Panc1 (cell line): ENCODE data around the gene ASB1. TPM values are rescaled to one million over a fixed set of nuclear protein-coding genes. Genes with fewer than 3 reads are reported as not detected.

Experiments
- ATAC-seq: fragments of 200-7000 bp; cut with Tn5 transposase; 2 replicates; pipeline ENCODE4 v1.9.1; 2020; ENCODE audit warnings: mild to moderate bottlenecking, moderate library complexity
- BruUV-seq: library from RNA; stranded (reverse); fragments of 400-500 nt; replicated peaks from 2 replicates; lab custom pipeline; 2021; lab: Mats Ljungman, UMichigan
- CTCF ChIA-PET: fragments of 300-600 bp; sonication (Branson Sonifier 250); formaldehyde crosslinking; loops from one replicate; lab custom pipeline; 2022; ENCODE audit warnings: antibody characterized with exemption; lab: Charles Lee
- POLR2A ChIA-PET: fragments of 300-600 bp; sonication (Branson Sonifier 250); formaldehyde crosslinking; loops from one replicate; lab custom pipeline; 2022; ENCODE audit warnings: antibody characterized with exemption; lab: Charles Lee
- DNase-seq: peaks from one replicate; pipeline ENCODE4 v3.0.0-alpha.2; 2010; ENCODE audit warnings: low read depth, low spot score
- H3K27ac ChIP-seq: 2 replicates; pipeline ENCODE4 v1.5.1; 2011; ENCODE audit warnings: mild to moderate bottlenecking, low read length, inconsistent platforms
- H3K27me3 ChIP-seq: fragments of 200-500 bp; sonication (Bioruptor generic); 2 replicates; pipeline ENCODE4 v1.6.0; 2014; ENCODE audit warnings: low read length, inconsistent platforms; ENCODE audit not compliant: control insufficient read depth, insufficient read depth
- H3K36me3 ChIP-seq: fragments of 200-500 bp; sonication (Bioruptor generic); 2 replicates; pipeline ENCODE4 v1.5.1; 2014; ENCODE audit warnings: inconsistent platforms, mild to moderate bottlenecking, low read length, moderate library complexity; ENCODE audit not compliant: control insufficient read depth, insufficient read depth
- H3K4me1 ChIP-seq: 2 replicates; pipeline ENCODE4 v1.5.1; 2011; ENCODE audit warnings: inconsistent platforms, mild to moderate bottlenecking, low read length, moderate library complexity; ENCODE audit not compliant: control insufficient read depth, insufficient read depth
- H3K4me3 ChIP-seq, 2 experiments: 2 replicates each; pipeline ENCODE4 v1.5.1; 2011 to 2012; ENCODE audit warnings: low read depth in 2 of 2, low read length in 2 of 2, mild to moderate bottlenecking in 2 of 2, inconsistent platforms in 1 of 2, moderate library complexity in 1 of 2
- H3K9me3 ChIP-seq: fragments of 200-500 bp; sonication (Bioruptor generic); 2 replicates; pipeline ENCODE4 v1.5.1; 2014; ENCODE audit warnings: low read depth, mild to moderate bottlenecking, inconsistent platforms, low read length, moderate library complexity; ENCODE audit not compliant: control insufficient read depth, insufficient read depth
- POLR2AphosphoS5 ChIP-seq: IDR thresholded peaks from 2 replicates; pipeline ENCODE4 v1.6.1; 2012; ENCODE audit warnings: mild to moderate bottlenecking, low read depth, low read length, moderate library complexity
- SIN3A ChIP-seq: IDR thresholded peaks from 2 replicates; pipeline ENCODE4 v1.6.1; 2012; ENCODE audit warnings: low read depth, mild to moderate bottlenecking, low read length, moderate library complexity, borderline replicate concordance; ENCODE audit not compliant: insufficient read depth
- TCF7L2 ChIP-seq: IDR thresholded peaks from 2 replicates; pipeline ENCODE4 v1.6.1; 2011; ENCODE audit warnings: mild to moderate bottlenecking, low read depth, low read length, inconsistent platforms
- in situ Hi-C: cut with HindIII; loops from 2 replicates; pipeline ENCODE4 v1.10.0; 2016; ENCODE audit warnings: low sequenced_read_pairs, low pct_unique_long_range_greater_than_20kb
- intact Hi-C: fragments of 100-400 bp; cut with micrococcal nuclease; formaldehyde crosslinking; loops from one replicate; pipeline ENCODE4 v1.10.0; 2022; ENCODE audit not compliant: unreplicated experiment
- total RNA-seq: library from RNA; stranded (reverse); gene quantifications from one replicate; pipeline ENCODE4 v1.2.1, GENCODE V29; 2021; ENCODE audit not compliant: unreplicated experiment
- TF ChIP-seq, protein P1 (sequence below): fragments of 450-650 bp; IDR thresholded peaks from 2 replicates; pipeline ENCODE4 v1.5.1; 2017; ENCODE audit warnings: mild to moderate bottlenecking
- TF ChIP-seq, protein P2 (sequence below), 2 experiments: IDR thresholded peaks; 2 replicates each; pipeline ENCODE4 v1.6.1; 2011 to 2012; ENCODE audit warnings: low read depth in 2 of 2, control low read depth in 1 of 2, low read length in 1 of 2, mild to moderate bottlenecking in 1 of 2, moderate library complexity in 1 of 2; ENCODE audit not compliant: insufficient read depth in 1 of 2

Gene ASB1
- total RNA-seq, 1 experiment from 2014 or later = 57.3 TPM

DNA sequence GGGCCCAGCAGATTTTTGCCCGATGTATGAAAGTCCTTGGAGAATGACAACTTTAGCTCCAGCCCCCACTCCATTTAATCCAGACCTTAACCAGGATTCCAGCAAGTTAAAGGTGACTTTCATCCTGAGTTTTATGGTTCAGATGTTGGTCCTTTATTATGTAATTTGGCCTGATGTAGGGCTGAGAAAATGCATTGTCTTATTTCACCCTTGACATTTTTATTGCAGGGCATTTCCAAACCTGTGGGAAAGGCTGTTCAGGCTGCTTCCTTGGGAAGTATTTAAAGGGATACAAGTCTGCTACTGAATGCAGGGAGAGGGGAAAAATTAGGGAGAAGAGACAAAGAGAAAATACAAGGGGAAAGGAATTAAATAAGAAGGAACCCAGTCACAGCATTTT lies 48.8 kb downstream of the ASB1 start:
- POLR2A ChIA-PET = no interaction called here
- TF ChIP-seq TCF7L2 (no peak), POLR2AphosphoS5 (no peak), SIN3A (no peak)
- TF ChIP-seq, protein P1, sequence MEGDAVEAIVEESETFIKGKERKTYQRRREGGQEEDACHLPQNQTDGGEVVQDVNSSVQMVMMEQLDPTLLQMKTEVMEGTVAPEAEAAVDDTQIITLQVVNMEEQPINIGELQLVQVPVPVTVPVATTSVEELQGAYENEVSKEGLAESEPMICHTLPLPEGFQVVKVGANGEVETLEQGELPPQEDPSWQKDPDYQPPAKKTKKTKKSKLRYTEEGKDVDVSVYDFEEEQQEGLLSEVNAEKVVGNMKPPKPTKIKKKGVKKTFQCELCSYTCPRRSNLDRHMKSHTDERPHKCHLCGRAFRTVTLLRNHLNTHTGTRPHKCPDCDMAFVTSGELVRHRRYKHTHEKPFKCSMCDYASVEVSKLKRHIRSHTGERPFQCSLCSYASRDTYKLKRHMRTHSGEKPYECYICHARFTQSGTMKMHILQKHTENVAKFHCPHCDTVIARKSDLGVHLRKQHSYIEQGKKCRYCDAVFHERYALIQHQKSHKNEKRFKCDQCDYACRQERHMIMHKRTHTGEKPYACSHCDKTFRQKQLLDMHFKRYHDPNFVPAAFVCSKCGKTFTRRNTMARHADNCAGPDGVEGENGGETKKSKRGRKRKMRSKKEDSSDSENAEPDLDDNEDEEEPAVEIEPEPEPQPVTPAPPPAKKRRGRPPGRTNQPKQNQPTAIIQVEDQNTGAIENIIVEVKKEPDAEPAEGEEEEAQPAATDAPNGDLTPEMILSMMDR = no peak
- TF ChIP-seq, protein P2, sequence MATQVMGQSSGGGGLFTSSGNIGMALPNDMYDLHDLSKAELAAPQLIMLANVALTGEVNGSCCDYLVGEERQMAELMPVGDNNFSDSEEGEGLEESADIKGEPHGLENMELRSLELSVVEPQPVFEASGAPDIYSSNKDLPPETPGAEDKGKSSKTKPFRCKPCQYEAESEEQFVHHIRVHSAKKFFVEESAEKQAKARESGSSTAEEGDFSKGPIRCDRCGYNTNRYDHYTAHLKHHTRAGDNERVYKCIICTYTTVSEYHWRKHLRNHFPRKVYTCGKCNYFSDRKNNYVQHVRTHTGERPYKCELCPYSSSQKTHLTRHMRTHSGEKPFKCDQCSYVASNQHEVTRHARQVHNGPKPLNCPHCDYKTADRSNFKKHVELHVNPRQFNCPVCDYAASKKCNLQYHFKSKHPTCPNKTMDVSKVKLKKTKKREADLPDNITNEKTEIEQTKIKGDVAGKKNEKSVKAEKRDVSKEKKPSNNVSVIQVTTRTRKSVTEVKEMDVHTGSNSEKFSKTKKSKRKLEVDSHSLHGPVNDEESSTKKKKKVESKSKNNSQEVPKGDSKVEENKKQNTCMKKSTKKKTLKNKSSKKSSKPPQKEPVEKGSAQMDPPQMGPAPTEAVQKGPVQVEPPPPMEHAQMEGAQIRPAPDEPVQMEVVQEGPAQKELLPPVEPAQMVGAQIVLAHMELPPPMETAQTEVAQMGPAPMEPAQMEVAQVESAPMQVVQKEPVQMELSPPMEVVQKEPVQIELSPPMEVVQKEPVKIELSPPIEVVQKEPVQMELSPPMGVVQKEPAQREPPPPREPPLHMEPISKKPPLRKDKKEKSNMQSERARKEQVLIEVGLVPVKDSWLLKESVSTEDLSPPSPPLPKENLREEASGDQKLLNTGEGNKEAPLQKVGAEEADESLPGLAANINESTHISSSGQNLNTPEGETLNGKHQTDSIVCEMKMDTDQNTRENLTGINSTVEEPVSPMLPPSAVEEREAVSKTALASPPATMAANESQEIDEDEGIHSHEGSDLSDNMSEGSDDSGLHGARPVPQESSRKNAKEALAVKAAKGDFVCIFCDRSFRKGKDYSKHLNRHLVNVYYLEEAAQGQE (IDR thresholded peaks at IDR 0.05; ENCODE audit: insufficient read depth in 1 of 2, low read depth in 2 of 2, low read length in 1 of 2) = no peak
- Histone ChIP-seq H3K4me3 (no peak overlapping the region), H3K36me3 (no peaks in the 10 kb centered on the region), H3K4me1 (no peaks in the 10 kb centered on the region), H3K27ac (no peak overlapping the region), H3K9me3 (peaks cover 39% of the 10 kb centered on the region), H3K27me3 (no peaks in the 10 kb centered on the region)
- ATAC-seq = no peak
- no TSS peak for BruUV-seq
- intact Hi-C loops = no loop called here
- CTCF ChIA-PET = no interaction called here
- DNase-seq = no peak
- in situ Hi-C loops = no loop called here

DNA sequence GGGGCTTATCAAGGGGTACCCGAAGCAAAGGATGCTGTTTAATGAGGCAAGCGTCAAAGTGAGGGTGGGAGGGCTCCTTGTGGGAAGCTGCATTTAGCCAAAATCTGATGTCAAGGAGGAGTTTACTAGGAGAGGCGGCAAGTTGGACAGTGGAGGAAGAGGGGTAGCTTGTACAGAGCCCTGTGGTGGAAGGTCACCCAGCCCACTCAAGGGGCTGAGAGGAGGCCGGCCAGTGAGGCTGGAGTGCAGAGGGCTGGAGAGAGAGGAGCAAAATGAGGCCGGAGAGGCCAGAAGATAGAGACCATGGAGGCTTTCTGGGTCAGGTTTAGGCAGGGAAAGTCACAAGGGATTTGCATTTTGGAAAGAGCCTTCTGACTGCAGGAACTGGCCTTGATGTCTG lies 49.5 kb downstream of the ASB1 start:
- ATAC-seq = no peak
- ChIA-PET POLR2A (no interaction called here), CTCF (no interaction called here)
- no peak for DNase-seq
- intact Hi-C loops (no loop called here), in situ Hi-C loops (no loop called here)
- Histone ChIP-seq H3K4me1 (no peaks in the 10 kb centered on the region), H3K4me3 (no peak overlapping the region), H3K9me3 (peaks cover 39% of the 10 kb centered on the region), H3K27ac (no peak overlapping the region), H3K27me3 (no peaks in the 10 kb centered on the region), H3K36me3 (no peaks in the 10 kb centered on the region)
- TF ChIP-seq, protein P1 = no peak
- TF ChIP-seq SIN3A (no peak), POLR2AphosphoS5 (no peak), TCF7L2 (no peak)
- TF ChIP-seq, protein P2 (IDR thresholded peaks at IDR 0.05; ENCODE audit: insufficient read depth in 1 of 2, low read depth in 2 of 2, low read length in 1 of 2) = no peak
- BruUV-seq = no TSS peak
